HT-29 (cell line): ENCODE data around the gene DTX2. TPM values are rescaled to one million over a fixed set of nuclear protein-coding genes. Genes with fewer than 3 reads are reported as not detected.
"Not testable (repeated sequence)": the region's sequence is repeated elsewhere in the genome, so short reads cannot be mapped to it uniquely, and the experiment has no call there.

ENCODE experiments used
- DNase-seq: peaks from one replicate; pipeline ENCODE4 v3.0.0-alpha.2; 2015; ENCODE audit warnings: low spot score
- small RNA-seq: library from RNA; depleted of rRNA; stranded (forward); fragments of <200 nt; gene quantifications from one replicate; pipeline ENCODE3, GENCODE V24; 2014
- total RNA-seq: library from RNA; depleted of rRNA; stranded (reverse); fragments of >200 nt; shearing (Covaris generic); gene quantifications from 2 replicates; pipeline ENCODE4 v1.2.3, GENCODE V29; 2014; rRNA removed

Gene DTX2
- total RNA-seq, 1 experiment from 2014 or later, result 35.9 TPM

DNA sequence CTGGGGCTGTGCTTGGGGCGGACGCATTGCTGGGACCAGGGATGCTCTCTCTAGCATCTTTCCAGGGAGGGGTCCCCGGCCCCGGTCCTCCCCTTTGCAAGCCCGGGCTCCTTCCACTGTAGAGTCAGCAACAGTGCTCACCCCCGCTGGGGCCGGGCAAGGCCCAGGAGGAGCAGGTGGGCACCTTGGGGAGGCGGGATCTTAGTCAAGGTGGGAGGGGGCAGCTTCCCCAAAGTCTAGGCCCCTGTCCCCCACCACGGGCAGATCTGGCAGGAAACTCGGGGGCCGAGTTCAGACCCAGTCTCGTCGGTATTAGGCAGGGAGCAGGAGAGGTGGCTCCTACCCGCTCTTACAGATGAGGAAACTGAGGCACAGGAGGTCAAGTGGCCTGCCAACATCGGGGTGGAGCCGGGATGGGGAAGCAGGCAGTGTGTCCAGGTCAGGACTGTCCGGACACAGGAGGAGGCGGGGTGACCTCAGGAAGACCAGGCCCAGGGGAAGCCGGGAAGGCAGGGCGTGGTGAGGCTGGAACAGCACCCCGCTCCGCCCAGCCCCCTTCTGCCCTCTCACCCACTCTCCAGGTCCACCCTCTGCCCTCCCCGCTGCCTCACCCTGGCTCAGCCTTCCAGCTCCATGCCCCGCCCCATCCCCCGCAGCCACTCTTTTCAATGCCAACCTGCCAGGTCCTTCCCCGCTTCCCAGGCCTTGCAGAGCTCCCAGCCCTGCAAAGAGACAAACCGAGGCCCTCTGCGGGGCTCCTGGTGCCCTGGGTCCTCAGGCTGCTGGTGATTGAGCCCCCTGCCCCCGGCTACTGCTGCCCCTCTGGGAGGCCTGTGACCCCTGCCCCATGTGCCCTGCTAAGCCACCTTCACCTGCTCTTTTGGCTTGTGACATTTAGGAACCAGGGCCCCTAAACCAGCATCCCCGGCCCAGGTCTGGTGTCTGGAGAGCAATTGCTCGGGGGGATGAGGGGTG is 50.7 kb downstream of the DTX2 start:
- DNase-seq, result peak; percentile 1

GRCh38 chr7:76512941-76513816 is 51.7 kb downstream of the DTX2 start:
- peak; percentile 31 for DNase-seq

DNA sequence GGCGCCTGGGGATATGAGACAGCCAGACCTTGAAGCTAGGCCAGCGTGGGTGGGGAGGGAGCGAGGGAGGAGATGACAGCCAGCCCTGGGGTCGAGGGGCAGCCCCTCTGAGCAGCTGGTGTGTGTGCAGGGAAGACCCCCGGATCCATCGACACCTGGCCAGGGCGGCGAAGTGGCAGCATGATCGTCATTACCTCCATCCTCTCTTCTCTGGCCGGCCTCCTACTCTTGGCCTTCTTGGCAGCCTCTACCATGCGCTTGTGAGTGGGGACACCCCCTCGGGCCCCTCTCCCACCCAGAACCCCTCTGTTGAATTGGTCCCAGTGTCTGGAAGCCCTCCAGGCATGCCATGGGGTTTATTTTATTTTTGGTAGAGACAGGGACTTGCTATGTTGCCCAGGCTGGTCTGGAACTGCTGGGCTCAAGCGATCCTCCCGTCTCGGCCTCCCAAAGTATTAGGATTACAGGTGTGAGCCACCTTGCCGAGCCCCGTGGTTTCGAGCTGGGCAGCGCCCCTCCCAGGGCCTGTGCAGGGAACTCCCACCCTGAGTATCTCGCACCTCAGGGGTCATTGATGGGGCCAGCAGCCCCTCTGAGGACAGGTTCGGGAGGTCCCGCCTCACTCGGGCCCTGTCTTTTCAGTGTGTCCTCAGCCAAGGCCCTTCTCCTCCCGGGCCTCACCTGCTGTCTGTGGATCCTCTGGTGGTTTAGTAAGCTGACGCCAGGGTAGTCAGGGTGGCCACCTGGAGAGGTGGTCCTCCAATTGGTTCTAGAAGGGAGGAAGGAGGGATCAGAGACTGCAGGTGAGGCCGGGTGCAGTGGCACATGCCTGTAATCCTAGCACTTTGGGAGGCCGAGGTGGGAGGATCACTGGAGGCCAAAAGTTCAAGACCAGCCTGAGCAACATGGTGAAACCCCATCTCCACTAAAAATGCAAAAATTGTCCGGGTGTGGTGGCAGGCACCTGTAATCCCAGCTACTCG is 52.6 kb downstream of the DTX2 start:
- DNase-seq, result peak; percentile 0

DNA sequence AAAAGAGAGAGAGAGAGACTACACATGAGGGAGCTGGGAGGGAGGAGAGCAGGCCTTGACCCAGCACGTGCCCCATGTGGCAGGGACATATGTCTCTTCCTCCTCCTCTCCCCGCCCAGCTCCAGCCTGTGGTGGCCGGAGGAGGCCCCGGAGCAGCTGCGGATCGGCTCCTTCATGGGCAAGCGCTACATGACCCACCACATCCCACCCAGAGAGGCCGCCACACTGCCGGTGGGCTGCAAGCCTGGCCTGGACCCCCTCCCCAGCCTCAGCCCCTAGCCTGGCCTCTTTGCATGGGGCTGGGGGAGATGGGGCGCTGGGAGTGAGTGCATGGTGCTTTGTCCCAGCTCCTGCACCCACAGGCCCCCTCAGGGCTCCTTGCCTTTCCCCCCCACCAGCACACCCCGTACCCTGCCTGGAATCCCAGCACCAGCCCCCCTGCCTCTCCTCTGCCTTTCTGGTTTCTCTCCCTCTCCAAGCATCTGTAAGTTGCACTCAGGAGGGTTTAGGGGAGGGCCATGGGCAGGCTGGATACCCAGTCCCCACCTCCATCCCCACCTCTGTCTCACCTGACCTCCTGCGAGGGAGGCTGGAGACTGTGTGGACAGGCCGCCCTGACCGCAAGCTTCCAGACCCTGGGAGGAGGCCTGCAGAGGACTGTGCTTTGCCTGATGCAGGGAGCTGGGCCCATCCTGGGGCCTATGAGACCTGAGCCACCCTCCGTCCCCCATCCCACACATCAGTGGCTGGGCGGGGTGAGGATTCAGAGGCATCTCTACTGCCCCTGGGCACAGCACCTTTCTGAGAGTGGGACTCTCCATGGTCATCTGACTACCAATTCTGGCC is 53.6 kb downstream of the DTX2 start:
- DNase-seq, result peak; percentile 0

- no peak for DNase-seq
Measured at GRCh38 chr7:76515999-76516443, 54.5 kb downstream of the DTX2 start.

GRCh38 chr7:76516932-76517331 is 55.4 kb downstream of the DTX2 start:
- not testable (repeated sequence) for DNase-seq

DNA sequence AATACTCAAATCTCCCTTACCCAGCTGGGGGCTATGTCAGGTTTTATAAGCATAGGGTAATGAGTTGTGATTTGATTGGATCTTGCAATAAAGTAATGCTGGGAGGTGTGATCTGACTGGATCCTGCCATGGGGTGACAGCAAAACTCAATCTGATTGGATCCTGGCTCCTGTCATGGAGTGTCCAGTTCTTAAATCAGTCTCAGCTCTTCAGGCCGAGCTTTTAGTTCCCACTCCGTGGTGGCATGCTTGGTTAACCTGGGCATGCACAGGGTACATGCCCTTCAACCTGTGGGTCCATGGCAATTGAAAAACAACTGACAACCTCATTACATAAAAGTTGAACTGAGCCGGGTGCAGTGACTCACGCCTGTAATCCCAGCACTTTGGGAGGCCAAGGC is 64.7 kb downstream of the DTX2 start:
- not testable (repeated sequence) for DNase-seq

- DNase-seq, result not testable (repeated sequence)
Measured at GRCh38 chr7:76531643-76532042, 70.1 kb downstream of the DTX2 start.

- DNase-seq, result not testable (repeated sequence)
Measured at GRCh38 chr7:76543197-76543596, 81.7 kb downstream of the DTX2 start, which contains the start of gene SPDYE16. Gene SPDYE16 (minus strand): TSS chr7:76543297. CDS start chr7:76541459, 1,838 bp downstream.

- DNase-seq, result peak; percentile 90
Measured at GRCh38 chr7:76549025-76549854, 87.7 kb downstream of the DTX2 start.

DNA sequence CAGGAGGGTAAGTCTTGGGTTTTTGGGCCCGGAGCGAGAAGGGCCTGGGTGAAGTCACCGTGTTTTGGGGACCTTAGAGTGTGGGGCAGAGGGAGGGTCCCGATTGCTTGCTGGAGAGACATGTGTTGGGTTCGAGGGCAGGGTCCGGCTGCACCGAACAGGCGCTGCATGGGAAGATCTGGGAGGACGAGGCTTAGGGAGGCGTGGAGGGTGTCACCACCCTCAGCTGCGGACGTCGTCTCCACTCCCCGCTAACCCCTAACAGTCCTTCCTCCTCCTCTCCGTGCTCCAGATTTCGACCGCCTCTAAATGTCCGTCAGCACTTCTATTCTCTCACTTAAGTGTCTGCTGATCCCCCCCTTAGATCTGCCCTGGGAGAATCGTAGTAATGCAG is 88.3 kb downstream of the DTX2 start:
- DNase-seq, result not testable (repeated sequence)

DNA sequence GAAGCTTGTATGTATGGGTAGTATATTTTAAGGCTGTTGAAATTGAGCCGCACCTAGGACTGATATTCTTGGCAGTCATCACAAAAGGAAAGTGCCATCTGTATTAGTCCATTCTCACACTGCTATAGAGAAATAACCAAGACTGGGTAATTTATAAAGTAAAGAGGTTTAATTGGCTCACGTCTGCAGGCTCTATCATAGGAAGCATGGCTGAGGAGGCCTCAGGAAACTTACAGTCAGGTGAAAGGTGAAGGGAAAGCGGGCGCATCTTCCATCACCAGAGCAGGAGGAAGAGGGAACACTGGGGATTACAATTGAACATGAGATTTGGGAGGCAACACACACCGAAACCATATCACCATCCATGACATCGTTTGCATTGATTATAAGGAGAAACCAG is 90.5 kb downstream of the DTX2 start:
- not testable (repeated sequence) for DNase-seq

Small RNAs within 50 kb of the gene (small RNA-seq; reads per million reads assigned to genes)
- gene RF00019, result not detected

Other genes starting within 250 kb of the DTX2 start
- gene HSPB1, start 159.0 kb upstream of the DTX2 start, total RNA-seq, result 116 and 134 TPM in 2 replicates
- 83.2 and 84.6 TPM in 2 replicates for gene YWHAG, start 102.7 kb upstream of the DTX2 start, total RNA-seq
- gene SSC4D, start 52.0 kb upstream of the DTX2 start, total RNA-seq, result 2.2 and 2.9 TPM in 2 replicates
- gene ZP3, start 36.8 kb upstream of the DTX2 start, total RNA-seq, result 12.7 and 16.4 TPM in 2 replicates
- 96.8 and 102 TPM in 2 replicates for gene UPK3B, start 48.8 kb downstream of the DTX2 start, total RNA-seq
- 0.15 and 0.63 TPM in 2 replicates for gene SPDYE16, start 81.6 kb downstream of the DTX2 start, total RNA-seq
- 7.6 and 9.9 TPM in 2 replicates for gene POMZP3, start 165.6 kb downstream of the DTX2 start, total RNA-seq